CD4-positive, alpha-beta T cell (primary cell): ENCODE results near the gene MED12L. TPM values are rescaled to one million over a fixed set of nuclear protein-coding genes. Genes with fewer than 3 reads are reported as not detected.

ENCODE experiments used
- ATAC-seq: fragments of 200-7000 bp; cut with Tn5 transposase; one replicate; pipeline ENCODE4 v1.10.0; 2022; ENCODE audit warnings: mild to moderate bottlenecking; ENCODE audit not compliant: poor library complexity
- CTCF ChIA-PET: fragments of 350-600 bp; sonication (Branson Sonifier 250); formaldehyde crosslinking; loops from one replicate; lab custom pipeline; 2021; ENCODE audit warnings: antibody characterized with exemption, inconsistent platforms; lab: Charles Lee
- POLR2A ChIA-PET: fragments of 350-600 bp; sonication (Branson Sonifier 250); formaldehyde crosslinking; loops from one replicate; lab custom pipeline; 2021; ENCODE audit warnings: antibody characterized with exemption, inconsistent platforms; lab: Charles Lee
- DNase-seq, 14 experiments: peaks; one replicate each; pipeline ENCODE4 v3.0.0-alpha.2; 2013 to 2020; ENCODE audit warnings: mixed read lengths in 2 of 14
- H3K27ac ChIP-seq, 2 donors: one replicate each; pipeline versions ENCODE4 v1.5.1 to v1.7.0; 2013; ENCODE audit warnings: low read length in 2 of 2, low read depth in 1 of 2, mild to moderate bottlenecking in 1 of 2
- H3K27me3 ChIP-seq, 2 experiments: 1 replicate in 1 of 2; 2 replicates in 1 of 2; pipeline versions ENCODE4 v1.6.1 to v1.7.0; 2013; ENCODE audit warnings: low read length in 2 of 2, control low read depth in 1 of 2, mild to moderate bottlenecking in 1 of 2, moderate library complexity in 1 of 2; ENCODE audit not compliant: insufficient read depth in 2 of 2, control insufficient read depth in 1 of 2
- H3K36me3 ChIP-seq: one replicate; pipeline ENCODE4 v1.6.1; 2013; ENCODE audit warnings: low read length, control low read depth; ENCODE audit not compliant: insufficient read depth
- H3K4me1 ChIP-seq: one replicate; pipeline ENCODE4 v1.6.1; 2013; ENCODE audit warnings: low read length, control low read depth; ENCODE audit not compliant: insufficient read depth
- H3K4me3 ChIP-seq: one replicate; pipeline ENCODE4 v1.5.1; 2013; ENCODE audit warnings: mild to moderate bottlenecking, low read length, moderate library complexity
- H3K9me3 ChIP-seq, 2 experiments: 1 replicate in 1 of 2; 2 replicates in 1 of 2; pipeline versions ENCODE4 v1.6.1 to v1.7.0; 2013; ENCODE audit warnings: low read length in 2 of 2, mild to moderate bottlenecking in 2 of 2, control low read depth in 1 of 2, moderate library complexity in 1 of 2; ENCODE audit not compliant: control insufficient read depth in 1 of 2, insufficient read depth in 1 of 2
- H3K27ac Mint-ChIP-seq: one replicate; pipeline ENCODE4 v1.8.0; 2020; ENCODE audit warnings: mixed read lengths
- H3K27me3 Mint-ChIP-seq: one replicate; pipeline ENCODE4 v1.8.0; 2021; ENCODE audit warnings: mixed read lengths
- H3K36me3 Mint-ChIP-seq: one replicate; pipeline ENCODE4 v1.8.0; 2021; ENCODE audit warnings: low read depth, mixed read lengths
- H3K4me1 Mint-ChIP-seq: one replicate; pipeline ENCODE4 v1.8.0; 2021; ENCODE audit warnings: low read depth, mixed read lengths
- H3K4me3 Mint-ChIP-seq: one replicate; pipeline ENCODE4 v1.8.0; 2020; ENCODE audit warnings: mild to moderate bottlenecking, mixed read lengths
- H3K9me3 Mint-ChIP-seq: one replicate; pipeline ENCODE4 v1.8.0; 2020; ENCODE audit warnings: mixed read lengths
- CTCF ChIP-seq: fragments of 200-600 bp; IDR thresholded peaks from one replicate; pipeline ENCODE4 v1.8.0; 2022; ENCODE audit warnings: antibody characterized with exemption, mild to moderate bottlenecking
- intact Hi-C, 2 experiments: fragments of 100-400 bp; cut with DNase I in 1 of 2; cut with micrococcal nuclease in 1 of 2; formaldehyde crosslinking; loops; one replicate each; pipeline versions ENCODE4 v1.15.1 to v1.9.0; 2023 to 2025; cut with DNase I, micrococcal nuclease
- total RNA-seq, 174 experiments: library from RNA in 2 of 174; stranded (reverse) in 2 of 174; gene quantifications; one replicate each; pipeline ENCODE4 v1.2.3 and lab custom pipeline; 2021 to 2026

MED12L gene
- total RNA-seq, 2 experiments from 2014 or later = 0.39 to 0.49 TPM

- Mint-ChIP-seq H3K4me3 (no peak overlapping the region), H3K4me1 (no peaks in the 10 kb centered on the region), H3K27me3 (no peaks in the 10 kb centered on the region), H3K27ac (no peak overlapping the region), H3K9me3 (no peaks in the 10 kb centered on the region), H3K36me3 (no peaks in the 10 kb centered on the region)
- Histone ChIP-seq H3K9me3 (no peaks in the 10 kb centered on the region), H3K4me1 (no peaks in the 10 kb centered on the region), H3K36me3 (no peaks in the 10 kb centered on the region), H3K4me3 (no peak overlapping the region), H3K27ac (no peak overlapping the region), H3K27me3 (no peaks in the 10 kb centered on the region)
- DNase-seq (no peak), ATAC-seq (no peak)
- no peak for TF ChIP-seq CTCF
- ChIA-PET POLR2A (interaction anchor here (0.6 kb wide), 1 partner anchor 29 kb away, joined by 3 read pairs; no protein-coding TSS in a partner anchor), CTCF (no interaction called here)
- intact Hi-C loops = no loop called here
Observed at GRCh38 chr3:151372063-151372820, 286.8 kb downstream of the MED12L start.

- Mint-ChIP-seq H3K4me3 (no peak overlapping the region), H3K36me3 (no peaks in the 10 kb centered on the region), H3K9me3 (no peaks in the 10 kb centered on the region), H3K4me1 (no peaks in the 10 kb centered on the region), H3K27ac (no peak overlapping the region), H3K27me3 (no peaks in the 10 kb centered on the region)
- H3K27me3 ChIP-seq = no peaks in the 10 kb centered on the region
- intact Hi-C loops = no loop called here
- no peak for TF ChIP-seq CTCF
- no peaks in the 10 kb centered on the region for H3K4me1 ChIP-seq
- no peaks in the 10 kb centered on the region for H3K9me3 ChIP-seq
- ATAC-seq (no peak), DNase-seq (no peak)
- no peaks in the 10 kb centered on the region for H3K36me3 ChIP-seq
- H3K27ac ChIP-seq = no peak overlapping the region
- ChIA-PET CTCF (no interaction called here), POLR2A (no interaction called here)
- no peak overlapping the region for H3K4me3 ChIP-seq
Observed at GRCh38 chr3:151377768-151378385, 292.4 kb downstream of the MED12L start.

GRCh38 chr3:151379083-151379734, 293.7 kb downstream of the MED12L start:
- Mint-ChIP-seq H3K4me3 (no peak overlapping the region), H3K9me3 (no peaks in the 10 kb centered on the region), H3K36me3 (no peaks in the 10 kb centered on the region), H3K27me3 (no peaks in the 10 kb centered on the region), H3K4me1 (no peaks in the 10 kb centered on the region), H3K27ac (no peak overlapping the region)
- Histone ChIP-seq H3K4me3 (no peak overlapping the region), H3K4me1 (no peaks in the 10 kb centered on the region), H3K27me3 (no peaks in the 10 kb centered on the region), H3K27ac (no peak overlapping the region), H3K36me3 (no peaks in the 10 kb centered on the region), H3K9me3 (no peaks in the 10 kb centered on the region)
- ATAC-seq (no peak), DNase-seq (peak in 1 of 14 experiments; percentile 9)
- no peak for TF ChIP-seq CTCF
- intact Hi-C loops = no loop called here
- CTCF ChIA-PET = no interaction called here
- POLR2A ChIA-PET = no interaction called here
